Large intestine (tissue), 3 donors: ENCODE data around the gene RPSA. TPM values are rescaled to one million over a fixed set of nuclear protein-coding genes. Genes with fewer than 3 reads are reported as not detected.

Experiments used
- DNase-seq, 2 donors: peaks; one replicate each; pipeline versions ENCODE4 v3.0.0 to v3.0.0-alpha.2; 2013
- H3K27ac ChIP-seq: one replicate; pipeline ENCODE4 v1.5.1; 2013; ENCODE audit warnings: low read length
- H3K27me3 ChIP-seq: 2 replicates; pipeline ENCODE4 v1.6.1; 2013; ENCODE audit warnings: low read length; ENCODE audit not compliant: control insufficient read depth, insufficient read depth
- H3K36me3 ChIP-seq: 2 replicates; pipeline ENCODE4 v1.6.1; 2013; ENCODE audit warnings: low read length; ENCODE audit not compliant: control insufficient read depth, insufficient read depth
- H3K4me1 ChIP-seq: one replicate; pipeline ENCODE4 v1.6.1; 2013; ENCODE audit warnings: low read length; ENCODE audit not compliant: control insufficient read depth, insufficient read depth
- H3K4me3 ChIP-seq: one replicate; pipeline ENCODE4 v1.5.1; 2013; ENCODE audit warnings: low read length
- H3K9me3 ChIP-seq: one replicate; pipeline ENCODE4 v1.6.1; 2013; ENCODE audit warnings: mild to moderate bottlenecking, low read depth, low read length, moderate library complexity; ENCODE audit not compliant: control insufficient read depth
- WGBS: methylation state at CpG from one replicate; pipeline ENCODE4 v1.1.5; 2013; ENCODE audit warnings: low lambda C conversion rate; ENCODE audit not compliant: insufficient coverage; 5-methylcytosine and 5-hydroxymethylcytosine counted together
- polyA plus RNA-seq: library from polyadenylated mRNA; unstranded; fragments of 120-200 nt; gene quantifications from one replicate; pipeline ENCODE4 v1.2.1, GENCODE V29; 2013

RPSA gene
- polyA plus RNA-seq, 1 donor: 1,397 TPM

GRCh38 chr3:39386318-39386717, 20.2 kb upstream of the RPSA start:
- no CpG with 5 or more reads among the region's 5 CpGs for WGBS
- peaks cover 25% of the 10 kb centered on the region for H3K4me1 ChIP-seq
- no peak overlapping the region for H3K27ac ChIP-seq

GRCh38 chr3:39387411-39387975, 19.0 kb upstream of the RPSA start:
- H3K36me3 ChIP-seq: peaks cover 33% of the 10 kb centered on the region
- WGBS: no CpG with 5 or more reads among the region's 1 CpG
- H3K27ac ChIP-seq: no peak overlapping the region
- DNase-seq: no peak
- H3K9me3 ChIP-seq: no peaks in the 10 kb centered on the region
- no peak overlapping the region for H3K4me3 ChIP-seq
- H3K4me1 ChIP-seq: peaks cover 23% of the 10 kb centered on the region
- no peaks in the 10 kb centered on the region for H3K27me3 ChIP-seq

More at GRCh38 chr3:39386318-39386717, 20.2 kb upstream of the RPSA start:
- Histone ChIP-seq H3K27me3 (no peaks in the 10 kb centered on the region), H3K9me3 (no peaks in the 10 kb centered on the region), H3K36me3 (peaks cover 23% of the 10 kb centered on the region), H3K4me3 (no peak overlapping the region)
- DNase-seq: no peak

GRCh38 chr3:39388153-39388552, 18.4 kb upstream of the RPSA start:
- no peaks in the 10 kb centered on the region for H3K27me3 ChIP-seq
- WGBS: no CpG with 5 or more reads among the region's 2 CpGs
- no peak overlapping the region for H3K4me3 ChIP-seq
- peaks cover 39% of the 10 kb centered on the region for H3K36me3 ChIP-seq
- no peak overlapping the region for H3K27ac ChIP-seq
- DNase-seq: peak; percentile 16 to 59
- no peaks in the 10 kb centered on the region for H3K9me3 ChIP-seq
- peaks cover 18% of the 10 kb centered on the region for H3K4me1 ChIP-seq

GRCh38 chr3:39388741-39389248, 17.7 kb upstream of the RPSA start:
- no peak overlapping the region for H3K27ac ChIP-seq
- WGBS: 83% methylated on average over 1 of the region's 2 CpGs
- H3K36me3 ChIP-seq: peaks cover 44% of the 10 kb centered on the region
- no peak for DNase-seq
- H3K4me1 ChIP-seq: peaks cover 18% of the 10 kb centered on the region
- no peak overlapping the region for H3K4me3 ChIP-seq
- H3K9me3 ChIP-seq: no peaks in the 10 kb centered on the region
- H3K27me3 ChIP-seq: no peaks in the 10 kb centered on the region

GRCh38 chr3:39390181-39390580, 16.3 kb upstream of the RPSA start:
- Histone ChIP-seq H3K4me1 (peaks cover 18% of the 10 kb centered on the region), H3K4me3 (no peak overlapping the region), H3K27me3 (no peaks in the 10 kb centered on the region), H3K27ac (no peak overlapping the region), H3K9me3 (no peaks in the 10 kb centered on the region), H3K36me3 (peaks cover 57% of the 10 kb centered on the region)
- no CpG with 5 or more reads among the region's 4 CpGs for WGBS
- DNase-seq: no peak

GRCh38 chr3:39396690-39397089, 9.8 kb upstream of the RPSA start:
- no peak overlapping the region for H3K27ac ChIP-seq
- H3K27me3 ChIP-seq: no peaks in the 10 kb centered on the region
- no peaks in the 10 kb centered on the region for H3K9me3 ChIP-seq
- H3K4me3 ChIP-seq: no peak overlapping the region
- DNase-seq: no peak
- no CpG with 5 or more reads among the region's 3 CpGs for WGBS
- H3K4me1 ChIP-seq: no peaks in the 10 kb centered on the region
- peaks cover 62% of the 10 kb centered on the region for H3K36me3 ChIP-seq

- Histone ChIP-seq H3K27ac (no peak overlapping the region), H3K9me3 (no peaks in the 10 kb centered on the region), H3K4me3 (no peak overlapping the region), H3K4me1 (no peaks in the 10 kb centered on the region), H3K36me3 (peaks cover 44% of the 10 kb centered on the region), H3K27me3 (no peaks in the 10 kb centered on the region)
- no peak for DNase-seq
- WGBS: no CpG with 5 or more reads among the region's 4 CpGs
These were observed 7.8 kb upstream of the RPSA start for GRCh38 chr3:39398700-39399099.

- Histone ChIP-seq H3K9me3 (no peaks in the 10 kb centered on the region), H3K4me1 (no peaks in the 10 kb centered on the region), H3K27me3 (no peaks in the 10 kb centered on the region), H3K27ac (no peak overlapping the region), H3K4me3 (no peak overlapping the region), H3K36me3 (peaks cover 17% of the 10 kb centered on the region)
- no peak for DNase-seq
- no CpG with 5 or more reads among the region's 2 CpGs for WGBS
These were observed 4.5 kb upstream of the RPSA start for GRCh38 chr3:39401983-39402382.

GRCh38 chr3:39404943-39405686, 1.4 kb upstream of the RPSA start:
- no CpG with 5 or more reads among the region's 15 CpGs for WGBS

GRCh38 chr3:39405687-39406367, 693 bp upstream of the RPSA start:
- Histone ChIP-seq H3K27ac (peak overlapping the region; percentile 82), H3K36me3 (peaks cover 29% of the 10 kb centered on the region), H3K4me3 (peak overlapping the region; percentile 83), H3K9me3 (no peaks in the 10 kb centered on the region), H3K27me3 (no peaks in the 10 kb centered on the region), H3K4me1 (peaks cover 13% of the 10 kb centered on the region)
- no peak for DNase-seq
- 80% methylated on average over 5 of the region's 13 CpGs for WGBS

More at GRCh38 chr3:39404943-39405686, 1.4 kb upstream of the RPSA start:
- H3K27ac ChIP-seq: no peak overlapping the region
- H3K27me3 ChIP-seq: no peaks in the 10 kb centered on the region
- no peak for DNase-seq
- peaks cover 13% of the 10 kb centered on the region for H3K4me1 ChIP-seq
- H3K9me3 ChIP-seq: no peaks in the 10 kb centered on the region
- H3K4me3 ChIP-seq: no peak overlapping the region
- H3K36me3 ChIP-seq: peaks cover 22% of the 10 kb centered on the region
